HG02678 (cell line): ENCODE measurements around the gene SPRED2.
A peak's percentile ranks its signal among the peaks of the same experiment; 100 is the strongest.
"Not testable (repeated sequence)": the region's sequence is repeated elsewhere in the genome, so short reads cannot be mapped to it uniquely, and the experiment has no call there.

Experiments used
- ATAC-seq: cut with Tn5 transposase; IDR thresholded peaks from one replicate; pipeline ENCODE4 v1.9.1; 2021; ENCODE audit warnings: mild to moderate bottlenecking, moderate library complexity; ENCODE audit not compliant: unreplicated experiment

SPRED2 gene

DNA sequence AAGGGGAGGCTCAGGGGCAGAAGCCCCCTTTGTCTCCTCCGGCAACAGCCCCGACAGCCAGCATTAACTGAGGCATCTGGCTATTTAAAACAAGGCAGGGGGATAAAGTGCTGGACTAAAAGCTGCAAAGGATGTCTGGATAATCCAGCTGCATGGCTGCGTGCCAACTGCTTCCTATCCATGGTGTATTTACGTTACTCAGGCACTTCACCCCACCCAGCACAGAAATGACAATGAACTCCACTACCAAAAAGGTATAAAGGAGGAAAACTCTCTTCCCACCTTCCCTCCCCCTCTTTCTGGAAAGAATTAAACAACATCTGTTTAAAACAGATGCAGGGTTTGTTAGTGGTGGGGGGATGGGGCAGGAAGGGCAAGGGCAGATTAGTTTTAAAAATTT, 82.5 kb downstream of the SPRED2 start:
- ATAC-seq = no peak

- no peak for ATAC-seq
Measured at GRCh38 chr2:65347913-65348312, 84.5 kb downstream of the SPRED2 start.

DNA sequence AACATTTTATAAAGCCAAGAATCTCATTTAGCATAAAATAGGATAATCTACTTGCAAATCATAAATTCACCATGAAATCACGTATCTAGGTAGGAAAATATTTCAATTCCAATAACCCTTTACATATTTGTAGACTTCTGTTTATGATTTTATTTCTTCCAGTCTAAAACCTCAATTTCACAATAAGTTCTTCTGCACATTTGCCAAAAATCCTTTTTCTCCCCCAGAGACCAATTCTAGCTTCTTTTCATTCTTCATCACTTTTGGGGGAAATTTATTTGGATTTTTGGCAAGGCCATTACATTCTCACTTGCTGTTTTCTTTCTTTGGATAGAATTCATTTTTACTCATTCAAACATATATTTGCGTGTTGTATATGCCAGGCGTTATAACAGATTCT, 86.8 kb downstream of the SPRED2 start:
- no peak for ATAC-seq

- ATAC-seq = no peak
Measured at GRCh38 chr2:65344689-65345088, 87.7 kb downstream of the SPRED2 start.

DNA sequence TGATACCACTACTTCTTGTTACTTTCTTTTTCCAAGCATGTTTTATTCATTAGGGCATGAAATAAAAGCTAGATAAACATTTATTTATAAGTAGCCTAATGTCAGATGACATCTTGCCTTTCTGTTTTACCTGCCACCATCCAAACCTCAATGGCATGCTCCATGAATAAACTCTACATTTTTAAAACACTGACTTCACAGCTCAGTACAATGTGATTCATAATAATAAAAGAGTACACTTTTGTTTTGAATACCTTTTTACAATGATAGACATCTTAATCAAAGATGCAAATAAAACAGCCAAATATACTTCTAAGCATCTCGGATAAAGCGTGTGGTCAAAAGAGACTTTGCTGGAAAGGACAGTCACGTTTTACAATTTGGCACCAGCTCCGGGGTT, 88.2 kb downstream of the SPRED2 start:
- ATAC-seq = no peak

DNA sequence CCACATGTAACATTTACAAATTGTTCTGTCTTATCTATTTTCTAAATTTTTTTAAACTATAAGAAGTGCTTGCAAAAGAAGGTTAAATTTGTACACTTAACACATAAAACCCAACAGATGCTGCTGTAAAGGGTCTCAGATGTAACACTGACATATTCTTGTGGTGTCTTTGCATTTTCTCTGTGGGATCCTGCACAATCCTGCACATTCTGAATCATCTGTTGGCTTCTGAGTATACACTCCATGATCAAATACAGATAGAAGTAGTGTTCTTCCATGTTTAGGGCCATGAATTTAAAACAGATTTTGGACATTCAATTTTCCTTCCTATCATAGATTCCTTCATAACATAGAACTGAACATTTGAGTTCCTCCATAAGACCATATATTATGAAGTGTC, 89.0 kb downstream of the SPRED2 start:
- ATAC-seq = no peak

DNA sequence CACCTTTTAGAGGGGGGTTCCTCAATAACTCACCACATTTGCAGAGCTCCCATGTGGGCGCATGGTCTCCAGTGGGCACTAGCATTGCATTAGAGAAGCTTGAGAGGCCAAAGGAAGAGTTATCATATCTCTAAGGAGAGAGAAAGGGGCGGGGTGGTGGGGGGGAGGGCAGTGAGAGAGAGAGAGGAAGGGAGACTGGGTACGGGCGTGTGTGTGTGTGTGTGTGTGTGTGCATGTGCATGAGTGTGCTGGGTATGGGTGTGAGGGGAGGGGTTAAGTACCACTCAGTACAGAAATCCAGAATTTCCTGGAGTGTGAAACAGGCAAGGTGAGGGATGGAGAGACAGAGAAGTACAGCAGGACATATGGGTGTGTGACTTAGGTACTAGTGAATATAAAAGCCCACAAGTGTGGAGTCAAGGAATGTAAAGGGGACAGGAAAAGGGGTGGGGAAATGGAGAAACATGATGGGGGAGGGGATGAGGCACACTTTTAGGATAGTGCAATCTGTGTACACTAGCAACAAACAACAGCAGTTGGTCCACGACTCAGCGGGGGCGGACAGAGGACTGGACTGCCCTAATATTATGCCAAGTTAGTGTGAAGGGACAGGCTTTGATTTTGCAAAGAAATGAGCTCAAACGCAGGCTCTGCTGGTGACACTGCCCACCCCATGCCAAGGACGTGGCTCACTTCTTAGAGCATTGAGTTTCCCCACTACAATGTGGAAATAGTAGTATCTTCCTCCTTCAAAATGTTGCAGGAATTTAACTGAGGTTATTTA, 91.3 kb downstream of the SPRED2 start:
- no peak for ATAC-seq

- ATAC-seq = no peak
Measured at GRCh38 chr2:65339648-65340047, 92.8 kb downstream of the SPRED2 start.

GRCh38 chr2:65338830-65339495, 93.4 kb downstream of the SPRED2 start:
- not testable (repeated sequence) for ATAC-seq

DNA sequence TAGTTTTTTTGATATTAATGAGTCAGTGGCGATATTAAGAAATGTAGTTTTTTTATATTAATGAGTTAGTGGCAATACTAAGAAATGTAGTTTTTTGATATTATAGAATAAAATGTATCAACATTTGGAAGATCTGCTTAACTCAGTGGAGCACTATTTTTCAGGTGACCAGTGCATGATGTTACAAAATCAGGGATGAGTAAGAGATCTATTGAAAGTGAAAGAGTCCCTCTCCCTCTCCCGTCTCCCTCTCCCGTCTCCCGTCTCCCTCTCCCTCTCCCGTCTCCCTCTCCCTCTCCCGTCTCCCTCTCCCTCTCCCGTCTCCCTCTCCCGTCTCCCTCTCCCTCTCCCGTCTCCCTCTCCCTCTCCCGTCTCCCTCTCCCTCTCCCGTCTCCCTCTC, 94.5 kb downstream of the SPRED2 start:
- ATAC-seq = not testable (repeated sequence)

DNA sequence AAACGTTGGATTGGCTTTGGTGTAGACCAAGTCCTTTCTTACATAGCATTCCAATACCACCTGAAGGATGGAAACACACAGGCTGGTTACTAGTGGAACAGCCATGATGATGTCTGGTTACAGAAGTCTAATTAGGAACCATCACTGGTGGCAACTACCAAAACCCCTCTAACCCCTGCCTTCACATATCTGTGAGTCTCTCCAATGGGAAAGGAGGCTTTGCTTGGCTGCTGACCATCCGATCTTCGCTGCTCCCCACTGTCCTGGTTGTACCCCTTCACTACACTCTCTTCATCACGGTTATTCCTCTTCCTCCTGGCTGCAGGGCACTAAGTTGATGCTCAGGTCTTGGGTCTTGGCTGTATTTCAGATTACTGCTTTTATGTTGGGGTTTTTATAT, 97.7 kb downstream of the SPRED2 start:
- ATAC-seq = no peak

GRCh38 chr2:65331336-65332025, 100.9 kb downstream of the SPRED2 start:
- no peak for ATAC-seq

DNA sequence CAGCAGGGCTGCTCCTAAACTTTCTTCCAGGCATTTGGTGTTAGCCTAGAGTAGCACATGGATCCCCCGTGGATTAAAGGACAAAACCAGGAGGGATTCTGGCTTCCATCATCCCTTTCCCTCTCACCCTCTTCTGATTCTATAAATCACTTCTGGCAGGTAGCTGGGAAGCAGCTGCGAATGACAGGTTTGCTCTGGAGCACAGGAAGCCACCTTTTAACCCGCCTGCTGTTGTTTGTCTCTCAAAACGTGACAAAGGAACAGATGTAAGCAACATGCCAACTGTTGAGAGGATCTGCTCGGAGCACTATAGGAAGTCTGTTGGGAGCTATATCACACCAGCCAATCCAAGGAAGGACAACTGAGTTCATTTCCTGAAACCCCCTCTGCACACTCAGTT, 102.9 kb downstream of the SPRED2 start:
- no peak for ATAC-seq

DNA sequence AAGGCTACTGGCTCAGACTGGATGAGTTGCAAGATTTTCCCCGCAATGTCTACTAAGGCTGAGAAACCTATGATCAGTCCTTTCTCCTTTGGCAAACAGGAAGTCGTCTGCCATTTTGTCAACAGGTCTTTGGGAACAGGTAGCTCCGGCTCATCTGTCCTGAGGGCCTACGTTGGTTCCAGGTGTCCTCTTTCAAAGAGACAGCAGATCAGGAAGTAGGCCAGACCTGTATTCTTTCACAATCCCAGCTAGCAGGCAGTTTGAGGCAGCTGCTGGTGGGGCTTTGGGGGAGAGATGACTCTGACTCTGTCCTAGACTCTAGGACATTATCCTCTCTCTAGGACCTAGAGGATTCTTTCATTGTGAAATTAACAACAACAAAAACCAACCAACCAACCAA, 106.1 kb downstream of the SPRED2 start:
- ATAC-seq = no peak

DNA sequence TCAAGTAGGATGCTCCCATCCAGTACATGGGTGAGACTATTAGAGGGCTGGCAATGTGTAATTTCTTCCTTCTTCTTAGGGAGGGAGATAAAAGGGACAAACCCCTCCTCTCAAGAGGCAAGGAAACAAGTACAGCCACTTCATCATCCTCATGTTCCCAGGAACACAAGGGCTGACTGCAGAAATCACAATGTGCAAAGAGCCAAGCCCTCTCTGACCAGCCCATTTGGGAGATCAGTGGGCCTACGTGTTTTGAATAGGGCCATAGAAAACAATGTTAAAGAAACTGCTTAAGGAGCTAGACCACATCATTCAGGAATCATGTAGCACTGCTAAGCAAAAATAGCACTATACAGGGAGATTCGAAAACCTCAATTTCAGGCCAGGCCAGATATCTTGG, 107.3 kb downstream of the SPRED2 start:
- no peak for ATAC-seq

- no peak for ATAC-seq
Measured at GRCh38 chr2:65320946-65321345, 111.5 kb downstream of the SPRED2 start.

- ATAC-seq = peak; percentile 68
Measured at GRCh38 chr2:65320042-65320725, 112.2 kb downstream of the SPRED2 start.

GRCh38 chr2:65319674-65320041, 112.7 kb downstream of the SPRED2 start:
- no peak for ATAC-seq

- ATAC-seq = no peak
Measured at GRCh38 chr2:65319072-65319673, 113.2 kb downstream of the SPRED2 start.

DNA sequence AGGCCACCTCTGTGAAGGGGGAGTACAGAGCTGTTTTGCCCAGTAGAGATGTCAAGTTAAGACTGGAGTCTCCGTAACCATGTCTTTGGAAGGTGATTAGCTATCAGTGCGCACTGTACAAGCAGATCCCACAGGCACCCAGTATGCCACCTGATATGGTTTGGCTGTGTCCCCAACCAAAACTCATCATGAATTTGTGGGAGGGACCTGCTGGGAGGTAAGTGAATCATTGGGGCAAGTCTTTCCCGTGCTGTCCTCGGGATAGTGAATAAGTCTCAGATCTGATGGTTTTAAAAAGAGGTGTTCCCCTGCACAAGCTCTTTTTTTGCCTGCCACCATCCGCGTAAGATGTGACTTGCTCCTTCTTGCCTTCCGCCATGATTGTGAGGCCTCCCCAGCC, 114.6 kb downstream of the SPRED2 start:
- ATAC-seq = no peak

DNA sequence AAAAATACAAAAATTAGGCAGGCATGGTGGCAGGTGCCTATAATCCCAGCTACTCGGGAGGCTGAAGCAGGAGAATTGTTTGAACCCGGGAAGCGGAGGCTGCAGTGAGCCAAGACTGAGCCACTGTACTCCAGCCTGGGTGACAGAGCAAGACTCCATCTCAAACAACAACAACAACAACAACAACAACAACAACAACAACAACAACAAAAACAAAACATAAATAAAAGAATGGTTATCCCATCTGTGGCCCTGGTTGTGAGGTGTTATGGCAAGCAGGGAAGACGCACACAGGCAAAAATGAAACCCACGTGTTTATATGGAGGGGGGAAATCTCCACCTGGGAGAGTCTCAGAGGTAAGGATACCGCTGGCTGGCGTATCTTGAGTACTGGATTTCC, 115.0 kb downstream of the SPRED2 start:
- not testable (repeated sequence) for ATAC-seq
